HG03442 (cell line): ENCODE data around the gene SLC25A21.

Experiments
- ATAC-seq: cut with Tn5 transposase; IDR thresholded peaks from one replicate; pipeline ENCODE4 v1.9.1; 2021; ENCODE audit warnings: mild to moderate bottlenecking, moderate library complexity; ENCODE audit not compliant: unreplicated experiment

The SLC25A21 gene

DNA sequence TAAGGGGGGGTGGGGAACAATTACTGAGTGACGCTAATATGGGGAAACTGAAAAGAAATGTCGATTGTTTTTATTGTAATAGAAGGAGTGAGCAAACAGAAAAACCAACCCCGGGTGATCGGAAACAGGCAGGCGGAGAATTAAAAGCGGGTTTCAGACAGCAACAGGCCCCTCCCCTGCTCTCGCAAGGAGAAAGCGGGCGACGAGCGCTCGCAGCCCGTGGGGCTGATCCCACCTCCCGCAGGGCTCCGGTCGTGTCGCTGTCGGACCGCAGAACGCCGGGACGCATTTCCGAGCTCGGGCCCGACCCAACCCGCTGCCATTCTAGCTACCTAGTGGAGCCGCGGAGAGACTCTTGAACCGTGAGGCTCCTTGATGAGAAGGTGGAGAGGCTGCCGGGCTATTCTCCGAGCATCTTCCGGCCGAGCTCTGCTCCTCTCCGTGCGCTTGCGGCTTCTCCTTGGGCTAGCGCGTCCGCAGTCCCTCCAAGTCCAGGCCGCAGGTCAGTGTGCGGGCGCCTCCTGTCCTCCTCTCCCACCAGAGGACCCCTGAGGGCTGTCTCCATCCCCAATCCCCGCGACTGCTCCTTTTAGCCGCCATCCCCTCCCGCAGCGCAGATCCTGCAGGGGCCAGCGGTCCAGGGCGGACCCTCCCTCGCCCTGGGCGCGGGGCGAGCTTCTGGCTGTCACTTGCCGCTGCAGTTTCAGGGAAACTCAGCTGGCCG, 514.8 kb downstream of the SLC25A21 start:
- no peak for ATAC-seq

DNA sequence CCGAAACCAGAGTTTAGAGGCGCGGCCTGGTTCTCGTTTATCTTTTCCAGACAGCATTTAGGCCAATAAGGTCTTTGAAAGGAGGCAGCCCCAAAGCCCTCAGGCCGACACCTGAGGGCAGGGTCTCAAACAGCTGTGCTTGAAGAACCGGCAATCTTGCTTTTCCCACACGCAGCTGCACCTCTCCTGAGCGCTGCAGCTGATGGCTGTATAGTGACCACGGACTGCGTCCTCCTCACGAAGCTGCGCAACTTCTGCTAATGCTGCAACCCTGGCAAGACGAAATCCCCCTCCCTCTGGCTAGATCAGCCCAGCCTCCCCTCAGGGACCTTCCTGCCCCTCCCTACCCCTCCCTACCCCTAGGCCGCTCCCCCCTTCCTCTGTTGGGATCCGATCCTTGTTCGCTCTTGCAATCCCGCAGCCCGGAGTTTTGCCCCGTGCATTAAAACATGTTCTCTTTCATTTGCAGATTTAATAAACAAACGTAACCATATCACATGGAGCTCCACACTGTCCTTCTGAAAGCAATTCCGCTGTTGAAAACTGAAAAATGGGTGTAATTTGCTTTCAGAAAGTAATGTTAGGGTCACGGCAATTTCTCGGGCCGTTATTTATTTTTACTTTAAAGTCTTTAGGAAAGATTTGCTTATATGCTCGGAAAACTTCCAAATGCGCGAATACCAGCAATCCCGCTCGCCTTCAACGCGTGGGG, 515.6 kb downstream of the SLC25A21 start:
- no peak for ATAC-seq

DNA sequence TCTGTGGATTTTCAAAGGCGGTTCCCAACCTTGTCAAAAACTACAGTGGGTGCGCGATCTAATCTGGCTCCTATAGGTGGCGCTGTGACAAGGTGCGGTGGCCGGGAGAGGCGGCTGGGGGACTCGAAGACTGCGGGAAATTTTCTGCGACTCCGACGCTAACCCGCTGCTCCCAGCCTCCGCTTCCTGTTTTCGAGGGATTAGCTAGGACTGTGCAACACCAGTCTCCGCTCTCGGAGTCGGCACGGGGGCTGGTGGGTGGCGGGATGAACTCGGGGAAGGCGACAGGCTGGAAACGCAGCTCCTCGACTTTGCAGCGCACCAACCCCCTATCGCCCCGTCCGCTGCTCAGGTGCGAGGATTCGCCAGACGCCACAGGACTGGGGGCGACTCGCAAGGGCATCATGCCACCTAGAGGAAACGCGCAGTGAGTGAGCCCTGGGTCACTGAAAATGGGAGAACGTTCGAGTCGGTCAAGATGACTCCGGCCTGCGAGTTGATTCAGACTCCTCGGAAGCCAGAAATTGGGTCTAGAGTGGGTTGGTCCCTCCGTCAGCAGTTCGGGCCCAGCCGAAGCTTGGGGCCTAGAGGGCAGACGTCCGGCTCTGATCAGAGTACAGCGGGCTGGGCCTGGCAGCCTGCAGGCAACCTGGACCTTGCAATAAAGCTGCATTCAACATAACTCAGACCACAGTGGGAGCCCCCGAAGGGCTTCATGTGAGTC, 516.3 kb downstream of the SLC25A21 start:
- ATAC-seq = peak; percentile 40

DNA sequence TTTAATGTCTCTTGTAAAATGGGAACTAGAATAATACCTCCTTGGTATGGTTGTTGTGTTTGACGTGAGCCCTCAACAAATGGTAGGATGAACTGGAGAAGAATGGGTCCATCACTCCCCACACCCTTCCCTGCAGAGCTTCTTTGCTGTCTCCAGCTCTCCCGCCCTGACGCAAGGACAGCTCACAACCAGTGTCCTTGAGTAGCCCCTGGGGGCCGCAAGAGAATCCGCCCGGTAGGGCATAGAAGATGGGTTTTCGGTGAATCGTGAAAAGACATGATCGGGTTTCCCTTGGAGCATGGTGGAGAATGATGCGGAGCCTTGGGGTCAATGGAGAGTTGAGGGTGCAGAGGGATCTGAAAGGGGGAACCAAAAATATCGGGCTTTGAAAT, 516.8 kb downstream of the SLC25A21 start:
- no peak for ATAC-seq

DNA sequence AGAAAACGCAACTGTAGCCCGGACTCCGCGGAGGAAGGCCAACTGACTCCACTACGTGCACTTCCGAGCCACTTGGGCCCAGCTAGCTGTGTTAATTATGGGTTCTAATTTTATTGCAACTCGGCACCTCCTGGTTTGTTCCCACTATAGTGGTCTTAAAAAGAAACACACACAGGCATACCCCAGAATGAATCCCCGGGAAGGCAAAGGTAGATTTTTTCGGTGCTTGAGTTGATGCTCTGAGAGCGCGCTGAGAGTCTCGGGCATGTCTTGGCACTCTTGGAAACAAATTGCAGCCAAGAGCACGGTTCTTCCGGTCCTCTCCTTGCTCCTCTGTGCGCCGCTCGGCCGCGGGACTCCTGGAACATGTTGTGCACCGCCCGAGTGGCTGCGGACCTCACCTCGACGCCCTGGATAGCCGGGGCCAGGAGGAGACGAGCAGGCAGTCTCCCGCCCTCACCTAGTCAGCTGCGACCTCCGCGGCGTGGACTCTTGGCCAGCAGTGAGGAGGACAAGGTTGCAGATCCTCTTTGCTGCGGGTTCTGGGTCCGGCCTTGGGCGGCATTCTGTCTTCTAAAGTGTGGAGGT, 517.5 kb downstream of the SLC25A21 start:
- ATAC-seq = no peak

DNA sequence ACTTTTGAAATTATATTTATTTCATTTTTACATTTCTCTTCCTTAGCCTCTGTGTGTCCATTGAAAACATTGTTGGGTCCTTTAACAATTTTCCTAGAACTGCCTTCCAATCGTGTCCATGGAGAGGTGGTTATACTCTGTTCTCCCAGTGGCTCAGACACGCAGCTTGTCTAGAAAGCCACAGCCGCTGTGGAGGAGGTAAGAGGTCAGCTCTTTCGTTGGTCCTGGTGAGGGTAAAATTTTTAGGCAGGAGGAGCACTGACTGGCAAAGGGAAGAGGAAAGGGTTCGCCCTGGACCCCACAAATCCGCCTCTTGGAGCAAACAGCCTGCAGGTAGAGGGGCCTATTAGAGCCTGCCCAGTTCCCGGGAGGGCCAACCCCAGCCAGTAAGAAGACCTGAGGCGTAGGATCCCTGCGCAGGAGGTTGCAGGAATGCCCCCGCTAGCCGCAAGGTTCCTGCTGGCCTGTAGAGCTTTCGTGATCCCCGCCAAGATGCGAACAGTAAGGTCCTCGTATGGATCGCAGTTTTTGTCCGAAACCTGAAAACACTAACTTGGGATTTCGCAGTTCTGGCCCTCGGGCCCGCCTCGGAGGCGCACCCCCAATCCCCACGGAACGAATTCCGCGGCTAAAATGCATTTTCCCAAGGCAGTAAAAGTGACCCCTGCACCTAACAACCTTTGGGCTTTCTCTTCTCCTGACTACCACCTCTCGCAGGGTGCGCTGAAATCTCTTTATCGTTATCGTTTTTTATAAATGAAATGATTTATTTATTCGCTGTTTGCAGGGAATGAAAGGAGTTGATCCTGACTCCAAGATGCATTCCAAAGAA, 518.2 kb downstream of the SLC25A21 start:
- no peak for ATAC-seq

DNA sequence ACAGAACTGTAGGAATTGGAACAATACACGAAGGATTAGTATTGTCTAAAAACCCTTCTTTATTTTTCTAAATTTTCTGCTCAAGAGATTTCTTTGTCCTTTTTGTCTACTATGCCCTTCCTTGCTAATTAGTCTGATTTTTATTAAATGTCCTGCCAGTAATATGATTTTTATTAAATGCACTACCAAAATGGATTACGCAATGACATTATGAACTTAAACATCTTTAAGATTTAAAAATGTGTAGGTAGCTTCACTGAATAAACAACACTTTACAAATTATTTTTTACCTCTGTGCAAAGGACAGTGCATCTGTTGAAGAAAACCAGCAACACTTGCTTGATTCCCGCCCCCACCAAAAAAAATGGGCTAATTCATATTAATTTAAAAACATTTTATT, 519.0 kb downstream of the SLC25A21 start:
- ATAC-seq = no peak

DNA sequence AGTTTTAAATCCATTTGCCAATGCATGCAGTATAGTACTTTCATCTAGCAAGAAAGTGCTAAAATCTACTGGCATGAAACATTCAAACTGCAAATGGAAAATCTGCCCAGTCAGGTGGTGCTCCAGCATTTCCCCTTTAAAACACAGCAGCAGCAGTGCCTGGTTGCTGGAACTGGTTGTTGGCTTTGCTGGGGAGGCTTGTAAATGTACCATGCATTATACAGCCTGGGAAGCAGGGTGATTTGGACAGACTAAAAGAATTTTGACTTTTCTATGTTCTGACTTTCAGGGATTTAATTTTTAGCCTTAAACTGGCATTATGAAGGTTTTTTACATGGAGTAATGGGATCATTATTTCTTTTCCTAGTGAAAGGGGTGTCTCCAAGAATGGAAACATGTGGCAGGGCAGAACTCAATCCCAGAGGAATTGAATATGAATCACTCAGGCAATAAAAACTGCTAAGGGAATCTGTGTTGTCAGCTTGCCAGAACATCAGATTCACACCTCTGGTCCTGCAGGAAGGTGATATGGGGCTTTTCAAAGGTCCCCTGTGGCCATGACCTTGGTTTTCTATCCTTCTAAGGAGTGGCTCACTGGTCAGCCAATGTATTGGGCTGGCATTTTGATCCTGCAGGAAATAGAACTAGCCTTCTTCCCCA, 519.7 kb downstream of the SLC25A21 start:
- ATAC-seq = no peak

DNA sequence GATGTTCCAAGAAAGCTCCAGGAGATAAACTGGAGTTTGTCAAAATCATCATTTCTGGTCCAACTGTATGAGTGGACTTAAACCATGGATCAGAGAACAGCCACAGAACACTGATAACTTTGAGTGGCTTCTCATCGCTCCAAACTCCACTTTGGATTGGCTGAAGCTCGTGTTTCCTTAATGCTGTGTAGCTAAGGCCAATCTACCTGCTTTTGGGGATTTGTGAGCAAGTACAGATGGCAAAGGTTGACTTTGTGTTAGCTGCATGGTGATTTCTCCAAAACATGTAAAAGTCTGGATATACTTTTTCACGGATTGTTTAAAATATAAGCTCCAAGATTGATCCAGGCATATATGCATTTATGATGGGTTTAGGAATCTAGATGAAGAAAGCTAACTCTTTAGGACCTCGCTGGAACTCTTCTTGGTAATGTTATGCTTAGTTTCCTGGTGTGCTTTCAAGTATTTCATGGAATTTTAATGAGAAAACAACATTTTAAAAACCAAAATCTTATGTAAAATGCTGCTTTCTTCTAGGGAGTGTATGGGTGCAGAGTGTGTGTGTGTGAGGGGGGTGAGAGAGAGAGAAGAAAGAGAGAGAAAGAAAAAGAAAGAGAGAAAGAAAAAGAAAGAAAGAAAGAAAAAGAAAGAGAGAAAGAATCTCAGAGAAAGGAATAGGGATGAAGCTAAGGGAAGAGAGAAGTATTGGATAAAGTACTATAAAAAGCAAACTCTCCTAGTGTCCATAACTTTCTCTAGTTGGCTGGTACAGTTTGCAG, 522.3 kb downstream of the SLC25A21 start:
- no peak for ATAC-seq

DNA sequence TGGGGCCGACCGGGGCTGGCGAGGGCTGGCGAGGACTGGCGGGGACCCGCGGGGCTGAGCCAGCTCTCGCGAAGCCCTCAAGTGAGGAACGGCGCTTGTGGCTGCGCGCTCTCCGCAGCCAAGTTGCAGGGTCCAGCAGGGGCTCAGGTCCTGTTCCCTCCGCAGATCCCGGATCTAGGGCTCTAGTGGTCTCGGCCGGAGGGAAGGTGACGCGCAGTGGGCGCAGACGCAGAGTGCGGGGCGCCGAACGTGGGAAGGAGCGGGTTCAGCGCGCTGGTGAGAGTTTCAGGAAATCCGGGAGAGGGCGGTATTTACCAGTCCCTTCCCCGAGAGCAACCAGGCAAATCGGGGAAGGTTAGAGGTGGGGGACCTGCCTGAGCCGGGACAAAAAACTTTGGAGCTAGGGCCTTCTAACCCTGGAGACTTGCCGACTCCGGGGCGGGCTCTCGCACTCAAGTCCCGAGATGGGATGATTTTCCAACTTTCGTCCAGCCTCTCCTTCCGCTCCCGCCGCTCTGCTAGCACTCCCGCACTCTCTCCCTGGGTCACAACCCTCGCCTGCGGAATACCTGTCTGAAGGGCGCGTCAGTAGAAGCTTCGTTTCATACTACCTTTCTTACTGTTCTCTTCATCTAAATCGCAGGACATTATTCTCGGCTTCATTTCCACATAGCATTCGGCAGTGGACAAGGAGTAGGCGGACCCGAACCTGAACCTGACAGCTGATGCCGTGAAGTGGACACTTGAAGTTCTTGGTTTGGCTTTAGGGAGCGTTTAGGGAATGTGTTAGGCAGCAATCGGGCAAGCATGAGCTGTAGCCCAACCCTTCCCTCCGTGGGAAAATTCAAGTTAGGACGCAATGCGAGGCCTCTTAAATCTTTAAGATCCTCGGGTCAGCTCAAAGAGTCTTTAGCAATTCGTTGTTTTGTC, 524.3 kb downstream of the SLC25A21 start:
- no peak for ATAC-seq

DNA sequence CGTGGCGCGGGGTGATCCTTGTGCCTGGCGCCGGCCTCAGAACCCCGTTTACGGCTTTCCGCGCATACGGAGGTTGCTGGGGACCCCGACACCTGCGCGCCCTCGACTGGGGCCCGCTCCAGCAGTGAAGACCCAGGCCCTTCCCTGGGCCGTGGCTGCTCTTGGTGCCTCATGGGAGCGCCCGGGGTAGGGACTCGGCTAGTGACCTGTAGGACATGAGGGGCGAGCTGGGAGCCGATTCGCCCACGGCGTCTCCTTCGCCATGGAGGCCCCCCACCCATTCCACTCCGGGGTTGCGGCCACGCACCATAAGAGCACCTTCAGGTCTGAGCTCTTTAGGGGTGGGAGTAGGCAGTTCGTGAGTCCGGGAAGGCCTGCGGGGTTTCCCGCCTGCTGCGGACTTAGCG, 525.0 kb downstream of the SLC25A21 start:
- no peak for ATAC-seq

DNA sequence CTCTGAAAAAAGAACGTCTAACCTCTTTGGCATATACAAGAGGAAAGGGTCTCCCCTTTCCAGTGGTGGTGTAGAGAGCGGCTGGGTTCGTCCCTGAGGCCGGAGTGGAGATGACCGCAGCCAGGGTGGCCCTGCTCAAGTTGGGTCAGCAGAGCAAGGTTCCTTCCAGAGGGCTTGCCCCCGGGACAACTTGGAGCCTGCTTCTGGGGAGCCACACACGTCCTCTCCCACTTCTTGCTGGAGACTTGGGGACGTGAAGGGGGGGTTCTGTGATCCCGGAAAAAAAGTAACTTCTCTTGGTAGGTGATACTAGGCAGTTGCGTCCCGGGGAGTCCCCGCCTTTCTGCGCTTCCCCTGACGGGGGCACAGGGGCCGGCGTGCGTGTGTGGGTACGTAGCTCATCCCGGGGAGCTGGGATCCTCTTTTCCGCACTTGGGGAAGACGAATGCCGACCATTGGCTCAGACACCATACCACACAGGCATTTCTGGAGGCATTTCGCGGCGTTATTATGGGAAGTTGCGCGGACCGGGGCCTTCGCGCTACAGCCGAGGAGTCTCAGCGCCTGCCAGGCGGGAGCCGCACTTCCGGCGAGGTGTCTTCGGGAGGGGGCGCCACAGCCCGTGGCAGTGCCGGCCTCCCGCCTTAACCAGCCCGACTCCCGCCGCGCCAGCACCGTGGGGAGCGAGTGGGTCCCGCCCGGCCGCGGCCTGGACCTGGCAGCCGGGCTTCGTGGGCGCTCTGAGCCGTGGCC, 525.6 kb downstream of the SLC25A21 start:
- no peak for ATAC-seq

DNA sequence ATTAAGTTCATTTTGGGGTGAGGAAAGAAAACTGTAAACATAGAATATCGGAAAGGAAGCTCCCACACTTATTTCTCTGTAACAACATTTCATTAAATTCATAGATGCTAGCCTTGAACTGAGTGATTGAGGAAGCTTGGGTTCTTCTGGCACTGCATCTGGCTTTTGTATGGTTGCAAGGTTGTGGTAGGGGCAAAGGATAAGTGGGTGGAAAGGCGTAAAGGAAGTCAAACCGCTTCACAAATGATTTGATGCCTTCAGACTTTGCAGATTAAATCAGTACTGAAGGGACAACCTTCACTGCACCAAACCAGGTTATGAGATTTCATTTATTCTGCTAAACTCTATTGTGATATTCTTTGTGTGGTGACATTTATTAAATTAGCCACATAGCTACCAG, 538.8 kb downstream of the SLC25A21 start:
- ATAC-seq = no peak
